ENCODE data around the gene MYH10. TPM values are rescaled to one million over a fixed set of nuclear protein-coding genes. Genes with fewer than 3 reads are reported as not detected.

The MYH10 gene
- total RNA-seq, 1 donor from 2014 or later: 49.7 TPM

DNA sequence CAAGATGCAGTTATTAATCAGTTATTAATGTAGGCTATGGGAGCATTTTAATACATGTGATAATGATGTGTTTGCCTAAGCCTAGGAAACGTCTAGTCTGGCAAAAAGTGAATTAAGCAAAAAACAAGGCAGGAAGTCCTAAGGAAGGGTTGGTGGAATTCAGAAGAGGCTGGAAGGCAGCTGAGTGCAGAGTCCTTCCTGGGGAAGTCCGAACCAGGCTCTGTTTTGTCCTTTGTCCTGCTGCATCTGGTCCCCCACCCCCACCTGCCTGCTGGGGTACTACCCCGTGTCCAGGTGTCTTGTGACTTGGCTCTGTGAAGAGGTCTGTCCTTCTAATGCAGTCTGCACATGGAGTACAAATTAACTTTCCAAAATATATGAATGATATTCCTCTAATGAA lies 1.5 kb upstream of the MYH10 start:
- Histone ChIP-seq H3K27ac (replicated peaks) (peak overlapping the region; percentile 94), H3K27me3 (ENCODE audit: low read depth) (no peaks in the 10 kb centered on the region), H3K9me3 (replicated peaks) (no peaks in the 10 kb centered on the region), H3K36me3 (no peaks in the 10 kb centered on the region), H3K4me3 (peak overlapping the region; percentile 91), H3K4me1 (peaks cover 49% of the 10 kb centered on the region)
- intact Hi-C loops (cut with micrococcal nuclease): no loop called here
- TF ChIP-seq CTCF (IDR thresholded peaks at IDR 0.05; ENCODE audit: borderline replicate concordance): no peak
- no peak for DNase-seq

GRCh38 chr17:8631554-8631877 lies 991 bp upstream of the MYH10 start:
- no peak for DNase-seq
- Histone ChIP-seq H3K4me3 (peak overlapping the region; percentile 91), H3K36me3 (no peaks in the 10 kb centered on the region), H3K9me3 (replicated peaks) (no peaks in the 10 kb centered on the region), H3K27ac (replicated peaks) (peak overlapping the region; percentile 94), H3K27me3 (ENCODE audit: low read depth) (no peaks in the 10 kb centered on the region), H3K4me1 (peaks cover 49% of the 10 kb centered on the region)
- intact Hi-C loops (cut with micrococcal nuclease): no loop called here
- no peak for TF ChIP-seq CTCF (IDR thresholded peaks at IDR 0.05; ENCODE audit: borderline replicate concordance)

DNA sequence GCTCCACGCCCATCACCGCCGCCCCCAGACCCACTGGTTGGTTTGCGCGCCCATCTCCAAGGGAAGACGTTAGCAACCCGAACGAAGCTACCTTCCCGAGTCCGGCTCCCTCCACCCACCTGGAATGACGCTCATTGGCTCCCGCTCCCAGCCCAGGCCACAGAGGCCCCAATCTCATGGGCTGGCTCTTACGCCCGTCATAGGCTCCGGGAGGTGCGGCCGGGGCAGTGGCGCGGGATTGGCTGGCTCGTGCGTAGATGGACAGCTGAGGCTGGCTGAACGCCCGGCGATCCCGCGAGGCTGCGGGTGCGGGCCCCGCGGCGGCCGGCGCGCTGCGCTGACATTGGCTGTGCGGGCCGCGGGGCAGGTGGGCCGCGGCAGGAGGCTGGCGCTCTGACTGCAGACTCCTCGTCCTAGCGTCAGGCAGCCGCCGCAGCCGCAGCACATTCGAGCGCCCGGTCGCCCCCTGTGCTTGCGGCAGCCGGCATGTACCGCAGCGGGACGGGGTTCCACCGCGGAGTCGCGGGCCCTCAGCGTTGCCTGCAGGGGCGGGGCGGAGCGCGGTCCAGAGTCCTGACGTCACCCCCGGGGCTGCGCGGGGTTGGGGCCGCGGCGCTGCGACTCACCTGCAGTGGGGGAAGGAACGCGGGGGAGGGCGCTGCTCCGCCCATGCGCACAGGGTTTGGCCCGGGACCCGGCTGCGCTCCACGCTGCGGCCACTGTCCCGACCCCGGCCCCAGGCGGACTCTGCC lies 453 bp upstream of the MYH10 start:
- Histone ChIP-seq H3K9me3 (replicated peaks) (no peaks in the 10 kb centered on the region), H3K36me3 (no peaks in the 10 kb centered on the region), H3K4me3 (peak overlapping the region; percentile 91), H3K4me1 (peaks cover 49% of the 10 kb centered on the region), H3K27me3 (ENCODE audit: low read depth) (no peaks in the 10 kb centered on the region), H3K27ac (replicated peaks) (peak overlapping the region; percentile 94)
- peak; percentile 98 for DNase-seq
- intact Hi-C loops (cut with micrococcal nuclease): no loop called here
- peak; percentile 34 for TF ChIP-seq CTCF (IDR thresholded peaks at IDR 0.05; ENCODE audit: borderline replicate concordance)

DNA sequence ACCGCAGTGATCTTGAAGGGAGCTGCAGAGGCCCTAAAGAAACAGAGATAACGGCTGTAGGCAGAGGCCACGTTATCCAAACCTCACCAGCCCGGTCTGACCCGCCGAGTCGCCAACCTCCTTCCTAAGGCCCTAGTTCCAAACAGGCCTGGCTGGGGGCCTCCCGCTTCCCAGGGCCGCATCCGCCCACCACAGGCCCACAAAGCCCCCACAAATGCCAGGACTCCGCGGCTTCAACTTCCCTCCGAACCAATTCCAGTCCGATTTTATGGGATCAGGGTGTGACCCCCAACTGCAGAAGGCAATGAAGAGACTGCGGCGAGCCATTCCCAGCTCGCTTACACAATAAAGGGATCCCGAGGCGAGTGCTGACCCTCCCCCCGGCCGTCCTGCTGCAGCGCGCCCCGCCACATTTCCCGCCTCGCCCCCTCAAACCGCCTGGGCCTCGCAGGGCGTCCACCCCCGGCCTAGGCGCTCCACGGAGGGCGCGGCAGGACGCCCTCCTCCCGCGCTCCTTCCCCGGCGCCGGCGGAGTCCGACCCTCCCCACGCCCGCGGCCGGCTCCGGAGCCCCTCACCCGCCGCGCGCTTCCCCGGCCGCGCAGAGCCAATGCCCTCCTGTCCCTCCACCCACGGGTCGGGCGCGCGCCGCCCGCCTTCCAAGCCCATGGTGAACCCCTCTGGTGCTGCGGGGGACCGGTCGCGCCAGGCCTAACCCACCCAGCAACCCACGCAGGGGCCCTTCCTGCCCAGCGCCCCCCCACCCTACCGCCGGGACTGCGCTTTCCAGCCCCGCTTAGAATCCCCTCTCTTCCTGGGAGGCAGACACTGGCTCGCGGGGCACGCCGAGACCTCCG lies 926 bp downstream of the MYH10 start:
- peak overlapping the region; percentile 91 for H3K4me3 ChIP-seq
- H3K4me1 ChIP-seq: peaks cover 49% of the 10 kb centered on the region
- H3K27me3 ChIP-seq (ENCODE audit: low read depth): no peaks in the 10 kb centered on the region
- H3K27ac ChIP-seq (replicated peaks): peak overlapping the region; percentile 94
- DNase-seq: peak; percentile 40
- intact Hi-C loops (cut with micrococcal nuclease): no loop called here
- no peaks in the 10 kb centered on the region for H3K9me3 ChIP-seq (replicated peaks)
- no peaks in the 10 kb centered on the region for H3K36me3 ChIP-seq
- no peak for TF ChIP-seq CTCF (IDR thresholded peaks at IDR 0.05; ENCODE audit: borderline replicate concordance)

DNA sequence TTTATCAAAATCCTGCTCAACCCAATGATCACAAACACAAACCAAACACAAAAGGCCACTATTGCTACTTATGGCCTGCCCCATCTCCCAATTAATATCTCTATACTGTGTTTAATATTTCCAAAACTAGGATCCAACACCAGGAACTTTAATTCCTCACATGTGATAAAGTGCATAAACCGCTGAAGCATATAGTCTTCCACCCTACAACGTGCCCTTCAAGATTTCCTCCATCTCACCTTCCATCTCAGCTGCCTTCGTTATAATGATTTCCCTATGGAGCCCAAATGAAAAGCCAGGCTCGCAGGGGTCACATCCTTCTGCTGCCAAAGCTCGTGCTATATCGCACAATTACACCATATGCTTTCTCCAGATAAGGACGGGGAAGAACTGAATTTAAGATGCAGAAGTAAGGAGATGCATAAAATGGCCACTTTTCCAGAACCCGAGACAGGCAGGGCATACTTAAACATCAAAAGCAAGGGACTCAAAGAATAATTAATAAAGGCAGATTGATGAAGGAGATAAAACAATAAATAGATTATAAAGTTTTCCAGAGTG lies 1.8 kb downstream of the MYH10 start:
- Histone ChIP-seq H3K27me3 (ENCODE audit: low read depth) (no peaks in the 10 kb centered on the region), H3K9me3 (replicated peaks) (no peaks in the 10 kb centered on the region), H3K4me3 (peak overlapping the region; percentile 91), H3K36me3 (no peaks in the 10 kb centered on the region), H3K27ac (replicated peaks) (peak overlapping the region; percentile 94), H3K4me1 (peaks cover 49% of the 10 kb centered on the region)
- intact Hi-C loops (cut with micrococcal nuclease): no loop called here
- no peak for TF ChIP-seq CTCF (IDR thresholded peaks at IDR 0.05; ENCODE audit: borderline replicate concordance)
- DNase-seq: no peak
